Stimulated activated naive CD4-positive, alpha-beta T cell (primary cell): ENCODE measurements around the gene ZNF853.
"Not testable (repeated sequence)": the region's sequence is repeated elsewhere in the genome, so short reads cannot be mapped to it uniquely, and the experiment has no call there.

Experiments
- DNase-seq, 6 experiments: peaks; one replicate each; lab custom pipeline; 2025; lab: John Stamatoyannopoulos, UW

Gene ZNF853

DNA sequence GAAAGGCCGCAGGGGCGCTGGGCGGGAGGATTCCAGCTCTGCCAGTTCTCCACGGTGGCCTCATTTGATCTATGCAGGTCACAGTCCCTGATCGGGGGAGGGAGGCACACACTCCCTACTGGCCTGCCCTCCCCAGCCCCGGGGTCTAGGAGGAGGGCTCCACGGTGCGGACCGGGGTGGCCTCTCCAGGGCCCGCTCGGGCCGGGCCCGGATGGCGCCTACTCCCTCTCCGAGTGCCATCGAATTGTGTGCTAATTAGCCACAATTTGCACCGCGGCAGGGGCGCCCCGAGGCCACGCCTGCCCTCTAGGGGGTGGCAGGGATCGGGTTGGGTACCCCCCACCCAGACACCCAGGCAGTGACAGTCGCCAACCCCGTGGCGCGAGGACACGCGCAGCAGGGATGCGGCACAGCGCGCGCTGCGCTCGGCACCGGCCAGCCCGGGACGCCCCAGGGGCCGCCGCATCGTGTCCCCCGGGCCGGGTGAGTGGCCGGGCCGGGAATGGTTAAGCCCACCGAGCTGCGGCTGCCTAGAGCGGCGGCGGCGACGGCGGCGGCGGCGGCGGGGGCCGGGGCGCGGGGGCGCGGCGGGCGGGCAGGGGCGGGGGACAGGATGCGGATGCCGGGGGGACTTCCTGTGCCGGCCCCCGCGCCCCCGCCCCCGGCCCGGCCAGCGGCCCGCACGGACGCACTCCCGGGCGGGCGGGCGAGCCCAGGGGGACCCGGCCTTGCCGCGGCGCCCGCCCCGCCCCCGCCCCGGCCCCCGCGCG, at the start of gene ZNF853:
Gene ZNF853, plus strand, starts transcription at position 658 of the 770 bp plus-strand sequence. CDS start 565 bp downstream, outside the sequence.
- DNase-seq: peak in 4 of 6 experiments; percentile 11 to 35 (median 22)

DNA sequence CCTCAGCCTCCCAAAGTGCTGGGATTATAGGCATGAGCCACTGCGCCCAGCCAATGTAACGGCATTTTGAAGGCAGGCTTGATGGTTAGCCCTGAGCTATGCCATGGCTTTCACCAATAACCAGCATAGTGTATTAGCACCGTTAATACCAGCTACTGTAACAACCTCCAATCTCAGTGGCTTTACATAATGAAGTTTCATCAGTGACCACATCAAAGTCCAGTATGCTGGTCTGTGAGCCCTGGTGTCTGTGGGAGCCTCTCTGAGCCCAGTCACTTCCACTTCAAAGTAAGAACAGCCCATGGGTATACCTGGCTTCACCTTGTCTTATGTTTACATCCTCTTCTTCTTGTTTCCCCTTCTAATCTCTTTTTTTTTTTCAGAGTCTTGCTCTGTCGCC, 49.8 kb upstream of the ZNF853 start:
- DNase-seq: no peak

DNA sequence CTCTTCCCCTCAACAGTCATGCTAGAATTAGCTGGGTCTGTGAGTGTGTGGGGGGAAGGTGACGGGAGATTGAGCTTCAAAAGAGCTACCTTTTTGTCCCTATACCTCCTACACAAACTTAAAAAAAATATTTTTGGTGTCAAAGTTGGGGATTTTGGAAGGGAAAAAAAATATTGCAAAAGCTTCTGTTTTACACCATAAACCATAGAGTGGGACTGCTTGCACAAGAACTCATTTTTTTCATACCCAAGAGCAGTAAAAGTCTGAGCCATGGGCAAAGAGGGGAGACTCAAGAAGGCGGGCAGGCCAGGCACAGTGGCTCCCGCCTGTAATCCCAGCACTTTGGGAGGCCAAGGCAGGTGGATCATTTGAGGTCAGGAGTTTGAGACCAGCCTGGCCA, 47.5 kb upstream of the ZNF853 start:
- DNase-seq: no peak

DNA sequence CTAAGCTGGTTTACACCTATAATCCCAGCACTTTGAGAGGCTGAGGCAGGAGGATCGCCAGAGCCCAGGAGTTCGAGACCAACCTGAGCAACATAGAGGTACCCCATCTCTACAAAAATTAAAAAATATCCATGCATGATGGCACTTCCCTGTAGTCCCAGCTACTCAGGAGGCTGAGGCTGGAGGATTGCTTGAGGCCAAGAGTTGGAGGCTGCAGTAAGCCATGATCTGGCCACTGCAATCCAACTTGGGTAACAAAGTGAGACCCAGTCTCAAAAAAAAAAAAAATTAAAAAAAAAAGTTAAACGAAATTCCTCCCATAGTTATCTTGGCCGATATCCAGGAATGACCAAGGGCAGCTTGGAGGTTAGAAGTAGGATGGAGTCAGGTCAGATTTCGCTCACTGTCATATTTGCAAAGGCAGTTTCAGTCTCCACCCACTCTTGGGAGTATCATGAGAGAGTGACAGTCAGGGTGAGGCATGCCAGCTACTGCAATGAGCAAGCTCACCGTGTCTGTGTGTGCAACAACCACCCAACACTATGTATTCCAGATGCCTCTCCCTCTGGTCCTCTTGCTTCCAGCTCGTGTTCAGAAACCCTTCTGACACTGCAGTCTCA, 44.1 kb upstream of the ZNF853 start:
- DNase-seq: no peak

DNA sequence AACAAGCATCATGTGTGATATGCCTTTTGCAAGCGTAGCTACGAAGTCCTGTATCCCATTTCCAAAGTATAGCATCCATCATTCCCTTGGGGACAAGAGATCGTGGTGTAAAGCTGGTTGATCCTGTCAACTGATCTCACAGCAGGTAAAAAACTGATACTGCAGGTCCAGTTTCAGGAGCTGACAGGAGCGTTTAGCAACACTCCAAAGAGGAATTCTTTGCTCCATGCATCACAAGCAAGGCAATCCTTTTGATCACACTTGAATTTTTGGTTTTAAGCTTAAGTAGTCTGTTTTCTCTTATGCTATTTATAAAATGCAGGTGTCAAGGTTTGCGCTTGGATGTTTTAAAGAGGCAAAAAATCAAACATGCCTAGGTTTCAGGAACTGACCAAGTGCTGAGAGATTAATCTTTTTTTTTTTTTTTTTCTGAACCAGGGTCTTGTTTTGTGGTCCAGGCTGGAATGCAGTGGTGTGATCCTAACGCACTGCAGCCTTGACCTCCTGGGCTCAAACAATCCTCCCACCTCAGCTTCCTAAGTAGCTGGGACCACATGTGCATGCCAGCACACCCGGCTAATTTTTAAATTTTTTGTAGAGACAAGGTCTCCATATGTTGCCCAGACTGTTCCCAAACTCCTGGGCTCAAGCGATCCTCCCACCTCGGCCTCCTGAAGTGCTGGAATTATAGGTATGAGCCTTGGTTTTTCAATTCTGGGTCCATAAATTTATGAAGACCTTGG, 40.0 kb upstream of the ZNF853 start:
- DNase-seq: no peak

DNA sequence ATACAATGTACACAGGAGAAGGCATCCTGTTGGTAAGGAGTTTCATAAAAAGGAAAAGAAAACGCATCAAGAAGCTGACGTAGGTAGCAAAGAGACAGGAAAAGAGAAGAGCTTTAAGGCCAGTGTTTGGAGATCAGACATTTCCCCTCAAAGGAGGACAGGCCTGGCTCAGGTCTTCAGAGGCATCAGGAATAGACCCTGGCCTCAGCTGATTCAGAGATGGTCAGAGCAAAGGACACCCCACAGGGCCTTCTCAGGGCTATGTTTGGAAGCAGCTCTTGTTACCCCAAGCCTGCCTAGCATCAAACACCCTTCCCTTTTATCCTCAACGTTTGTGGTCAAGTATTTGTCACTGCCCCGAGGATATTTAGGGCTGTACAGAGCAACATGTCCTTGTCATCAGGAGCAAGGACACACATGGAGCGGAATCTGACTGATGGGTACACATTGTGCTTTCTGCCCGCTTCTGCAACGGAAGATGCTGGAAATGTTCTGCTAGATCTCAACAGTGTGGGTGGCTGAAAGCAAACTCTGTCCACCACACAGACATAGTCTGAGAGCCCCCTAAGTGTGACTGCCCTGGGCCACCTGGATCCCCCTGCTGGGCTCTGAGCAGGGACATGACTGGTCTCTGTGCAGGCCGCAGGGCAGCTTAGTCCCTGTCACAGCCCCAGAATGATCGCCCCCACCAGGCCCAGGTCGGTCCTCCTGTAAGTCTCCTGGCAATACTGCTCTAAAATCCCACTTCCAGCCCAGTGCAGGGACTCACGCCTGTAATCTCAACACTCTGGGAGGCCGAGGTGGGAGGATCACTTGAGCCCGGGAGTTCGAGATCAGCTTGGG, 39.2 kb upstream of the ZNF853 start:
- no peak for DNase-seq

DNA sequence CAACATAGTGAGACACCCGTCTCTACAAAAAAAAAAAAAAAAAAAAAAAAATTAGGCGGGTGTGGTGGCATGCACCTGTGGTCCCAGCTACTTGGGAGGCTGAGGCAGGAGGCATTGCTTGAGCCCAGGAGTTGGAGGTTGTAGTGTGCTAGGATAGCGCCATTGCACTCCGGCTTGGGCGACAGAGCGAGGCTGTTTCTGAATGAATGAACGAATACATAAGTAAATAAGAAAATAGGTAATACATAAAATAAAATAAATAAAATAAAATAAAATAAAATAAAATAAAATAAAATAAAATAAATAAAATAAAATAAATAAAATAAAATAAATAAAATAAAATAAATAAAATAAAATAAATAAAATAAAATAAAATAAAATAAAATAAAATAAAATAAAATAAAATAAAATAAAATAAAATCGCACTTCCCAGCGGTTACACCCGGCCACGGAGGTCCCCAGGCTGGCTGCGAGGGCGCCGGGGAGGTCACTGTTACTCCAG, 38.5 kb upstream of the ZNF853 start:
- DNase-seq: peak in 1 of 6 experiments; percentile 19

DNA sequence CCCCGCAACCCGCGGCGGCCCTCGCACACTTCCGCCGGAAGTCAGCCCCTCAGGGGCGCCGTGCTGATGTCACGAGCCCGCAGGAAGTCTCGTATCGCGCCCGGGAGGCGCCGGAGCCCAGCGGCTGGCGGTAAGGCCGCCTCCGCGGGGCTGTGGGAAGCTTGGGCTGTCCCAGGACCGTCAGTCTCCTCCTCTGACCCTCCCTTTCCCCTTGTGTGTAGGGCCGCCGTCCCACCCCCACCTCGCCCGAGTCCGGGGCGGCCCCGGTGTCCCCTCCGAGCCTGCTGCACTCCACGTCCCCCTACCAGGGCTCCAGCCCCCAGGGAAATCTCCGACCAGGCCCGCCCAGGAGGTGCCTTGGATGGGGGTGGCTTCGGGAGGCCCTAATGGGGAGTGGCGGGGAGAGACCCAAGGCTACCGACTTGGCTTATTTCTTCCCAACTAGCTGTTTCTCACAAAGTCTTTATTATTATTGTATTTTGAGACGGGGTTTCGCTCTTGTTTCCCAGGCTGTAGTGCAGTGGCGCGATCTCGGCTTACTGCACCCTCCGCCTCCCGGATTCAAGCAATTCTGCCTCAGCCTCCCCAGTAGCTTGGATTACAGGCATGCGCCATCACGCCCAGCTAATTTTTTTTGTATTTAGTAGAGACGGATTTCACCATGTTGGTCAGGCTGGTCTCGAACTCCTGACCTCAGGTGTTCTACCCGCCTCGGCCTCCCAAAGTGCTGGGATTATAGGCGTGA, 37.9 kb upstream of the ZNF853 start, which contains the start of gene ZDHHC4:
Gene ZDHHC4, plus strand, starts transcription at position 86 of the 745 bp plus-strand sequence. CDS start 3,108 bp downstream, outside the sequence.
- peak; percentile 69 to 83 (median 76) for DNase-seq

DNA sequence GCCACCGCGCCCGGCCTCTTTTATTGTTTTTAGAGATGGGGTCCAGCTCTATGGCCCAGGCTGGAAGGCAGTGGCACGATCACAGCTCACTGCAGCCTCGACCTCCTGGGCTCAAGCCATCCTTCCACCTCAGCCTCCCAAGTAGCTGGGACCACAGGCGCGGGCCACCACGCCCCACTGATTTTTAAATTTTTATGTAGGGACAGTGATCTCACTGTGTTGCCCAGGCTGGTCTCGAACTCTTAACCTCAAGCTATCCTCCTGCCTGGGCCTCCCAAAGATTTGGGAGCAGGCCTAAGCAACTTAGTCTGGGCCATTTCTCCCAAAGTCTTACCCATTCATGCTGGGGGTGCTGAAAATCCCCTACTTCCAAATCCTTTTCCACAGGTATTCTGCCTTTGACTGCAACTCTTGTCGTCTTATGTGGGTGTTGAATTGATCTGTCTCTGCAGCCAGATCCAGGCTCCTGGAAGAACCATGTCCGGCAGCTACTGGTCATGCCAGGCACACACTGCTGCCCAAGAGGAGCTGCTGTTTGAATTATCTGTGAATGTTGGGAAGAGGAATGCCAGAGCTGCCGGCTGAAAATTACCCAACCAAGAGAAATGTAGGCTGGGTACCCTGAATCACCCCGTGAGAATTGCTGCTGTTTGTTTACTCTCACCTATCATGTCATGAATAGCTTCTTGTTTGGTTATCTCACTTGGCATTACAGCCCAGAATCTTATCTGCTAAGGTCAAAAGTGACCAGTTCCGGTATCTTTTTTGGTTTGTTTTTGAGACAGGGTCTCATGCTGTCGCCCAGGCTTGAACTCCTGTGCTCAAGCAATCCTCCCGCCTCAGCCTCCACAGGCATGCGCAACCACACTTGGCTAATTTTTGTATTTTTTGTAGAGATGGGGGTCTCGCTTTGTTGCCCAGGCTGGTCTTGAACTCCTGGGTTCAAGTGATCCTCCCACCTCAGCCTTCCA, 37.0 kb upstream of the ZNF853 start:
- DNase-seq: no peak

DNA sequence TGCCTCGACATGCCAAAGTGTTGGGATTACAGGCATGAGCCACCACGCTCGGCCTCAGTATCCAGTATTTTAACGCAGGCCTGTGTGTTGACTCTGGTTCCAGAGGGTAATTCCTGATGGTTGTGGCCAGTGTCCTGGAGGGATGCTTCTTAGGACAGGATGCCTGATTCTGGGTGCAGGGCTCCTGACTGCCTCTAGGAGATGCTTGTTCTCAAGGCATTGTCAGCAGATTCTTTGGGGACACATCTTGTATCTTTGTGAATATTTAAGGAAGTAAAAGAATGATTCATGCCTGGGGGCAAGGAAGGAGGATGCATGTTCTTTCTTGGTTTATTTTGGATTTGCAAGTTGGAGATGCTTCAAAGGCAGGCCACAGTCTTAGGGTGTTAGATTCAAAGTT, 36.0 kb upstream of the ZNF853 start:
- no peak for DNase-seq

DNA sequence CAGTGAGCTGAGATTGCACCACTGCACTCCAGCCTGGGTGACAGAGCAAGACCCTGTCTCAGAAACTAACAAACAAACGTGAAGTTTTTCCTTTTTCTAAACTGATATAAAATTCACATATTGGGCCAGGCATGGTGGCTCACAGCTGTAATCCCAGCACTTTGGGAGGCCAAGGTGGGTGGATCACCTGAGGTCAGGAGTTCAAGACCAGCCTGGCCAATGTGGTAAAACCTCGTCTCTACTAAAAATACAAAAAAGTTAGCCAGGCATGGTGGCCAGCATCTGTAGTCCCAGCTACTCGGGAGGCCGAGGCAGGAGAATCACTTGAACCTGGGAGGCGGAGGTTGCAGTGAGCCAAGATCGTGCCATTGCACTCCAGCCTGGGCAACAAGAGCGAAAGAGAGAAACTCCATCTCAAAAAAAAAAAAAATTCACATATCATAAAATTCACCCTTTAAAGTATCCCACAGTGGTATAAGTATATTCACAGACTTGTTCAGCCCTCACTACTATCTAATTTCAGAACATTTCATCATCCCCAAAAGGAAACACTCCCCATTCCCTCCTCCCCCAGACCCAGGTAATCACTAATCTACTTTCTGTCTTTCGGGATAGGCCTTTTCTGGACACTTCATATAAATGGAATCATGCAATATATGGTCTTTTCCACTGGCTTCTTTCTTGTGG, 29.5 kb upstream of the ZNF853 start:
- DNase-seq: not testable (repeated sequence)

DNA sequence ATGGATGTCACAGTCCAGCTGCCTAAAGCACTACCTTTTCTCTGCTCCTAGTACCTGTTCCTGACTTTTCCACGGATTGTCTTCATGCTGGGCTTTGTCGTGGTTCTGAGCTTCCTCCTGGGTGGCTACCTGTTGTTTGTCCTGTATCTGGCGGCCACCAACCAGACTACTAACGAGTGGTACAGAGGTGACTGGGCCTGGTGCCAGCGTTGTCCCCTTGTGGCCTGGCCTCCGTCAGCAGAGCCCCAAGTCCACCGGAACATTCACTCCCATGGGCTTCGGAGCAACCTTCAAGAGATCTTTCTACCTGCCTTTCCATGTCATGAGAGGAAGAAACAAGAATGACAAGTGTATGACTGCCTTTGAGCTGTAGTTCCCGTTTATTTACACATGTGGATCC, 26.8 kb upstream of the ZNF853 start:
- no peak for DNase-seq

DNA sequence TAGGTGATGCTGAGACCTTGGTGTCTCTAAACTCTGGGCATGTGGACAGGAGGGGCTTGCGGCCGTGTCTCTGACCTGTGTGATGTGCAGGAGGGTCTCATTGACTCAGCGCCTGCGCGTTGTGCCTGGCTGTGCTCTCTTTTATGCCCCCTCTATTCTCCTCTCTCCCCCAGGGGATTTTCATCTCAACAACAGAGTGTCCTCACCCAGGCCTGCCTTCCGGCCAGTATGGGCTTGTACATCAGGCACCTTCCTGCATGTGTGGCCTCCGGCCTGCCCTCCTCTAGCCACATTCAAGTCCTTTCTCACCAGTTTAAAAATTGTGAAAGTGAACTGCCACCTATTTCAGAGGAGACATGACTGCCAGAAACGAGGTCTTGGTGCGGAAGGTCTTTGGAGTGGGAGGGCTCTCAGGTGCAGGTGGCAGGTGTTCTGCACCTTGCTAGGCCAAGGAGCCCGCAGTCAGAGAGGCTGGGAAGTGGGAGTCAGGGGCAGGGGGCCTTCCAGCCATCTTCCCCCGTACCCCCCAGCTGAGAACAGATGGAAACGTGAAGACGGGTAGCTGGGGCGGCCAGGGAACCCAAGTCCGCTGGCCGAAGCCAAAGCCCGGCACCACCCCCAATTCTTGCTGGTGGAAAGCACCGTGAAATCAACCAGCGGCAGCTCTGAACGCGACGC, 26.1 kb upstream of the ZNF853 start:
- DNase-seq: no peak

DNA sequence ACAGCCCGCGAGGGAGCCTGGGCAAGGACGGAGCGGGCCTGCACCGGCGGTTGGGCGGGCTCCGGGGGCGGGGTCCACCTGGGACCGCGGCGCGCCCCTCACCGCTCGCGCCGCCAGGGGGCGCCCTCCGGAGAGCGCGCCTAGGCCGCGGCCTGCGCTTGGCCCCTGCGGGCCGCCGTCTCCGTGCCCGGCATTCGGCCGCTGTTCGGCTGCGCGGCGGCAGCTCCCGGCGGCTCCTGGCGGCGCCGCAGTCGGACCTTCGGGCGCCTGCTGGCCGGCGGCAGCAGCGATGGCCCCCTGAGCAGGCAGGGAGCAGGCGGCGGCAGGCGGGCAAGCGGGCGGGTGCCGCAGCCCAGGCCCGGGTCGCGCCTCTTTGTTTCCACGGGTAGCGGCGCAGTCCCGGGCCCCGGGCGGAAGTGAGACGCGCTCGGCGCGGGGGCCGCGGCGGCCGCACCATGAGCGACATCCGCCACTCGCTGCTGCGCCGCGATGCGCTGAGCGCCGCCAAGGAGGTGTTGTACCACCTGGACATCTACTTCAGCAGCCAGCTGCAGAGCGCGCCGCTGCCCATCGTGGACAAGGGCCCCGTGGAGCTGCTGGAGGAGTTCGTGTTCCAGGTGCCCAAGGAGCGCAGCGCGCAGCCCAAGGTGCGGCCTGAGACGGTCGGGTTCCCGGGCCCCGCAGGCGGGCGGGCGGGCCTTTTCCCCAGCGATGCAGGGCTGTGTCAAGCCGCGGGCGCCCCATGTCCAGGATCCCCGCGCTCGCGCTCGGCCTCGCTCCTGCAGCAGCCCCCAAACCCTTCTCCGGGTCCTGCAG, 25.4 kb upstream of the ZNF853 start, which contains the start of gene INTS15:
Gene INTS15, plus strand, starts transcription at position 193 of the 816 bp plus-strand sequence. Its CDS starts 263 bp downstream, at position 456.
- peak; percentile 72 to 98 (median 90) for DNase-seq

DNA sequence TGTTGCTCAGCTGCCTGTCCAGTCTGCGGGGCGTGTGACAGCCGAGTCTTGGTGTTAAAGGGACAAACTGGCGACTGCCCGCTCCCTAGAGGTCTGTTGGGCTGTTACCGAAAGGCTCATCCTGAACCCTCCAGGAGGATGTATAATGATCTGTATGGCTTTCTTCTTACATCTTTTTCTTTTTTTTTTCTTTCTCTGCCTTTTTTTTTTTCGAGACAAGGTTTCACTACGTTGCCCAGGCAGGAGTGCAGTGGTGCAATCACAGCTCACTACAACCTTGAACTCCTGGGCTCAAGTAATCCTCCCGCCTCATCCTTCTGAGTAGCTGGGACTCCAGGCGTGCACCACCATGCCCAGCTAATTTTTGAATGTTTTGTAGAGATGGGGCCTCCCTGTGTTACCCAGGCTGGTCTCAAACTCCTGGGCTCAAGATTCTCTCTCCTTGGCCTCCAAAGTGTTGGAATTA, 24.7 kb upstream of the ZNF853 start:
- DNase-seq: no peak

DNA sequence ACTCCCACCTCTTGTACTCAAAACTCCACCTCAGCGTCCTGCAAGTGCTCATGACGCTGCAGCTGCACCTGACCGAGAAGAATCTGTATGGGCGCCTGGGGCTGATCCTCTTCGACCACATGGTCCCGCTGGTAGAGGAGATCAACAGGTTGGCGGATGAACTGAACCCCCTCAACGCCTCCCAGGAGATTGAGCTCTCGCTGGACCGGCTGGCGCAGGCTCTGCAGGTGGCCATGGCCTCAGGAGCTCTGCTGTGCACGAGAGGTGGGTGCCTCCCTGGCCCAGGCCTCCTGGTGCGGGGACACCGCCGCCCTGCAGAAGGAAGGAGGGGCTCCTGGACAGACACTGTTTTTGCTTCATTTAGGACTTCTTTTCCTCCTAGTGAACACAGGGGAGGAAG, 15.3 kb upstream of the ZNF853 start:
- DNase-seq: no peak

DNA sequence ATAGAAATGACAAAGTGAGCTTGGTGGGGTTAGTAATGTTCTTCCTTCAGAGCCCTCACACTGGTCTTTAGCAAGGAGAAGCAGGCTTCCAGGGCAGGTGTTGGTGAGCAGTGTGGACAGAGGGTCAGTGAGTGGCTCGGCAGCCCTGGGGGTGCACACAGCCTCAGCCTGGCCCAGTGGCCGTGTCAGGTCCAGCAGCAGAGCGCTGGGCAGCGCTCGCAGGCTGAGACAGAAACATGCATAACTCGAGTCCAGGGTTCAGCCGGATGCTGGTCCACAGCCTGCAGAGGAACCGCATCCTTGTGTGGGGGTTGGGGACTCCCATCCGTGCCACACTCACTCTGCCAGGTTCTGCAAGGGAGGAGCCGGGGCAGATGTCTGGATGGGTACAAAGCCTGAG, 11.0 kb upstream of the ZNF853 start:
- no peak for DNase-seq
